Measurements from ENCODE around the gene SIX3.

DNA sequence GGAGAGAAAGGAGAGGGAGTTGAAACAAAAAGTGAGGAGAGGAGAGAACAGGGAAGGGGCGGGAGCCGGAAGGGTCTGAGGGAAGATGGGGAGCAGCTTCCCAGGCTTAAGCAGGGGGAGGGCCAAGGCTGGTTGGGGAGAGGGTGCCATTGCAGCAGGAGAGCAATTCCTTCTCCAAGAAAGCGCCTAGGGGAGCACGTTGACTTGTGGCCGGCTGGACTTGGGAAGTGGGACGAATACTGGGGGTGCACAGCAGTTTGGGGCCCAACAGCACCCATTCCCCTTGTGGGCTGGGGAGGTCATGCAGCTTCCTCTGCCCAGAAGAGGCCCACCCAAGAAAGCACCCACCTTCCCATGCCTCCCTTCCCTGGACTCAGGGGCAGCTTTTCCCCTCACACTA, 9.6 kb downstream of the SIX3 start:
- no peak for TF ChIP-seq EZH2 (IDR thresholded peaks at IDR 0.05; ENCODE audit: borderline replicate concordance, low read depth, low read length, poor library complexity, severe bottlenecking)
- TF ChIP-seq, protein P1, sequence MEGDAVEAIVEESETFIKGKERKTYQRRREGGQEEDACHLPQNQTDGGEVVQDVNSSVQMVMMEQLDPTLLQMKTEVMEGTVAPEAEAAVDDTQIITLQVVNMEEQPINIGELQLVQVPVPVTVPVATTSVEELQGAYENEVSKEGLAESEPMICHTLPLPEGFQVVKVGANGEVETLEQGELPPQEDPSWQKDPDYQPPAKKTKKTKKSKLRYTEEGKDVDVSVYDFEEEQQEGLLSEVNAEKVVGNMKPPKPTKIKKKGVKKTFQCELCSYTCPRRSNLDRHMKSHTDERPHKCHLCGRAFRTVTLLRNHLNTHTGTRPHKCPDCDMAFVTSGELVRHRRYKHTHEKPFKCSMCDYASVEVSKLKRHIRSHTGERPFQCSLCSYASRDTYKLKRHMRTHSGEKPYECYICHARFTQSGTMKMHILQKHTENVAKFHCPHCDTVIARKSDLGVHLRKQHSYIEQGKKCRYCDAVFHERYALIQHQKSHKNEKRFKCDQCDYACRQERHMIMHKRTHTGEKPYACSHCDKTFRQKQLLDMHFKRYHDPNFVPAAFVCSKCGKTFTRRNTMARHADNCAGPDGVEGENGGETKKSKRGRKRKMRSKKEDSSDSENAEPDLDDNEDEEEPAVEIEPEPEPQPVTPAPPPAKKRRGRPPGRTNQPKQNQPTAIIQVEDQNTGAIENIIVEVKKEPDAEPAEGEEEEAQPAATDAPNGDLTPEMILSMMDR (conservative IDR thresholded peaks at IDR 0.05; ENCODE audit: low read depth, low read length) = no peak

Measured in A673 (cell line).